Stimulated activated CD4-positive, alpha-beta T cell treated with anti-CD3 and anti-CD28 coated beads, Interleukin-15, amount 100 ng/mL, for 48 hours (primary cell): ENCODE measurements around the gene AQP3.
"Not testable (repeated sequence)": the region's sequence is repeated elsewhere in the genome, so short reads cannot be mapped to it uniquely, and the experiment has no call there.

Source experiments
- DNase-seq, 2 donors: peaks; one replicate each; pipeline ENCODE4 v3.0.0-alpha.2; 2020; ENCODE audit warnings: low read depth in 2 of 2

The AQP3 gene

DNA sequence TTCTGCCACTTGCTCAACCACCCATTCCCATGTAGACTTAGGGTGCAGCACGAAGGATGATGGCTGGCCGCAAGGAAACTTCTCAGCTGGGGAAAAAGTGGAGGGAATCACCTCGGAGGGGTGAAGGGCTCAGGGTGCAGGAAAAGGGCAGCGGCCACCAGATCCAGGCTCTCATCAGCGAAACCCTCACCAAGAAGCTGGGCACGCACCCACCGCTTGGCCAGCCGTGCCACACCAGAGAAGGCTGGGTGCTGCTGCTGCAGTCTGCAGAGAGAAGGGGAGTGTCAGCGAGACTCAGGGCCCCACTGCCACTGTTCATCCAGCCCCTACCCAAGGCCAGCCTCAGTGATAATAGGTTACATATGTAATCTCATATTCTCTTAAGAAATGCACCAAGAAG lies 17.7 kb upstream of the AQP3 start:
- no peak for DNase-seq

DNA sequence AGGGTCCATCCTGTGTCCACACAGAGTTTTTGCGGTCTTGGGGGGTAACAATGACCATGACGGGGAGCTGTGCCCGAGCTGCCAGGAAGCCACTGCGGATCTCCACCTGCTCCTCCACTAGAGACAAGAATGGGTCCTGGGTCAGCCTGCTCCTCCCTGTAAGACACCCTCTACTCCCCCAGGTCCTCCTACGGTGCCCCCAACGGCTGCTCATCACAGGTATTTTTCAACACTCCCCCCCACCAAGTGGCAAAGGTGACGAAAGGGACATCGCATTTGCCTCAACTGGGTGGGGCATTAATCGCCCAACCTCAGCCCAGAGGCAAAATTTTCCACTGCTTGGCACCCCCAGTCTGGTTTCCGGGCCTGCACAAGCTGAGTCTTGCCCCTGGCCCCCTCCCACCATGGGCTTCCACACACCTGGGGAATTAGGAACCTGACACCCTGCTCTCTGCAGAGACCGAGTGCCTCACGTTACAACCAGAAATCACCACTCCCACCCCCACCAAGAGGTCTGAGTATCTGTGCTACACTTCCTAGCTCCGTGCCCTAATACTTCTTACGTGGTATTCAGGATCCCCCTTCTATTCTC lies 16.7 kb upstream of the AQP3 start:
- no peak for DNase-seq

DNA sequence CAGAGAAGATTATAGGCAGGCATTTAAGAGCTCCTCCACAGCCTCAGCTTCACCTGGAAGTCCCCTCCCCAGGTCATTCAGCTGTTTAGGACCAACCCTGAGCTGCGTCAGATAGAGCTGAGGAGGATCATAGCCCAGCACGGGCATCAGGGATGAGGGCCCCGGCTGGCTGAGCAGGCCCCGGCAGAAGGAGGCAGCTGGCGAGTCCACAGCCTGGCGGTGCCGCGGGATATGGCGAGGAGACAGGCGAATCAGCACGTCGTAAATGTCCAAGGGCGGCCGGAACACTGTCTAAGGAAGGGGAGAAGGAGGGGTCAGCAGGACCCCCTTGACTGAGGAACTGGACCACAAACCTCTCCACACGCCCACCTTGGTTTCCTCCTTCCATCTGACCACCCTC lies 15.8 kb upstream of the AQP3 start:
- DNase-seq, result no peak

DNA sequence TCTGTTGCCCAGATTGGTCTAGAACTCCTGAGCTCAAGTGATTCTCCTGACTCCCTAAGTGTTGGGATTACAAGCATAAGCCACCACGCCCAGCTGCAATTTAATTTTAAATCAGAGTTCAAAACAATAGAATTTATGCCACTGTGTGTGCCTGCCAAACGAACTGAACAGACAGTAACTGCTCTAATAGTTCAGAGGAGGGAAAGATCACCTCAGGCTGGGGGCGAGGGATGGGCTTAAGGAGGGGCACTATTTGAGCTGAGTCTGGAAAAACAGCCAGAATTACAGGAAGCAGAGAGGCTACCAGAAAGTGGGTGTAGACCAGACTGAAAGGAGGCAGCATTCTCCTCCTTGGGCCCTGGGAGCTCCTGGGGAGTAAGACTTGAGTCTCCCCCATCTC lies 14.1 kb upstream of the AQP3 start:
- no peak for DNase-seq

- DNase-seq, result no peak
These were observed 13.5 kb upstream of the AQP3 start for GRCh38 chr9:33460854-33461253.

- DNase-seq, result no peak
These were observed 11.7 kb upstream of the AQP3 start for GRCh38 chr9:33459115-33459514.

DNA sequence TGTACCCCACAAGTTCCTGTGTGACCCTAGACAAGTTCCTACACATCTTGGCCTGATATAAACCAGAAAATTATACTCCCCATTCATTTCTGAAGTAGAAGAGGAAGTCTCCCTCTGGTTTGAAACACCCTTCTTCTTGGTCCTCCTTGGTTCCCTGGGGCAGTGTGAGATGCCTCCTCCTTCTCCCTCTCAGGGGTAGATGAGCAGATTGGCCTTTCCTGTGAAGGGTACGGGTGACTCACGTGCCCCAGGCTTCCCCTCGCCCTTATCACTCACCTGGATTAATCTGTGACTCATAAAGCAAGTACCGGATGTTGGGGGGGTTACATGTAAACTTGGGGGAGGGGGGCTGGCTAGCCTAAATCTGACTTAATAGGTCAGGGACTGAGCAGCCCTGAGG lies 11.1 kb upstream of the AQP3 start:
- peak; percentile 49 to 57 for DNase-seq

GRCh38 chr9:33455945-33456344 lies 8.6 kb upstream of the AQP3 start:
- no peak for DNase-seq

DNA sequence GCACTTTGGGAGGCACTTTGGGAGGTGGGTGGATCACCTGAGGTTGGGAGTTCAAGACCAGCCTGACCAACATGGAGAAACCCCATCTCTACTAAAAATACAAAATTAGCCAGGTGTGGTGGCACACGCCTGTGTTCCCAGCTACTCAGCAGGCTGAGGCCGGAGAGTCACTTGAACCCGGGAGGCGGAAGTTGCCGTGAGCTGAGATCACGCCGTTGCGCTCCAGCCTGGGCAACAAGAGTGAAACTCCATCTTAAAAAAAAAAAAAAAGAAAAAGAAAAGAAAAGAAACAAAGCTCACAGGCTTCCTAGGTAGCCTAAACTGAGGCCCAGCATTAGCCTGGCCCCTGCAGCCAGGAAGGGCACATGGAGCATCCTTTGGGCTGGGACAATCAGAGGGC lies 8.1 kb upstream of the AQP3 start:
- DNase-seq, result not testable (repeated sequence)

DNA sequence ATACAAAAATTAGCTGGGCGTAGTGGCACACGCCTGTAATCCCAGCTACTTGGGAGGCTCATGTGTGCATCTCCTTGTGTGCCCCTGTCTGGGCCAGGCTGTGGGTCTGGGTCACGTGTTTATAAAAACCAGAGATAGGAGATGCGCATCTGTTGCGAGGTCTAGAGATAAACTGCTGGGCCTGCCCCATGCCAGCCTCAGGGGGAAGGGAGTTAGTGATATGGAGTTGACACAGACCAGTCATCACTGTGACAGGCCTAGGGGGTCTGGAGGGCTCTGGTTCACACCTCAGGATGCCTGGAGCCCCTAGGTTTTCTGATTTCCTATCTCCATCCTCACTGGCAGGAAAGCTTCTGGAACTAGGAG lies 7.3 kb upstream of the AQP3 start:
- not testable (repeated sequence) for DNase-seq

DNA sequence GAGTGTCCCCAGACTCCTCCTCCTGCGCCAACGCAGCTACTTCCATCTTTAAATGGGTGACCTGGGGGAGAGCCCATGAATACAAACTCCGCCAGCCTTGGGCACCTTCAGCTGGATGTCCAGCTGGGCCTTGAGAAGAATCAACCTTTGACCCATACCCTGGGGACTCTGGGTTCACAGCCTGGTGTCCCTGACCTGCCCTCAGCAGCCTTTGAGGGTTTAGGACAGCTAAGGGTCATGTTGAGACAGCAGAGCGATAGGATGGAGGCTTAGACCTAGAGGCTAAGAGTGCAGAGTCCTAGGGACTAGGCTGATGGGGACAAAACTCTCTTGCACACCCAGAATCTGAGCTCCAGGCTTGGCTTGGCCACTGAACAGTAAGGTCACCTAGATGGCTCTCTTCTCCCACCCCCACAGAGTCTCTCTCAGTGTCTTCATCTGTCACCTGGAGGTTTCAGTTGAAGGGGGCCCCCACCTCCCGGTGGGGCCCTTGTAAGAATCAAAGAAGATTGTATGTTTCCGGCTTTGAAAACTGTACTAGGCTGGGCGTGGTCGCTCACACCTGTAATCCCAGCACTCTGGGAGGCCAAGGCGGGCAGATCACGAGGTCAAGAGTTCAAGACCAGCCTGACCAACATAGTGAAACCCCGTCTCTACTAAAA lies 6.7 kb upstream of the AQP3 start:
- no peak for DNase-seq

DNA sequence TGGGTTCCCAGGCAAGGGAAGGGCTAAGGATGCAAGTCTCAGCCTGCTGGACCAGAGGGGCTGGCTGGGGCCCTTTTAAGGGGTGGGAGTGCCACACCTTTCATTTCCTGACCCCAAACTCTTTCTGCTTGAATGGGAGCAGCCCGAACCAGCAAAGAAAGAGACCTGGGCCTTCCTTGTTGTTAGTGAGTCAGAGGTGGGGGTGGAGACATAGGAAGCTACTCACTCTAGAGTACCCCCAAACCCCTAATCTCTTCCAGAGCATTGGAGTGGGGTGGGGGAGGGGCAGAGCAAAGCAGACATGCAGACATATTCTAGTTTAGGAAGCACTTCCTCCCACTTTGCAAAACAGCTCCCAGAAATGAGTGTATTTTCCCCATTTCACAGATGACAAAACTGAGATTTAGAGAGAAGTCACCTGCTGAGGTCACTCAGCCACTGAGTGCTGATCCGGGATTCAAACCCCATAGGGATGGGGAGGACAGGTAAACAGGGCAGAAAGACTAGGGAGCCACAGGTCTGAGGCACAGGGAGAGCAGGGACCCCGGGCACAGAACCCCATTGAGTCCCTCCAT lies 6.0 kb upstream of the AQP3 start:
- no peak for DNase-seq

DNA sequence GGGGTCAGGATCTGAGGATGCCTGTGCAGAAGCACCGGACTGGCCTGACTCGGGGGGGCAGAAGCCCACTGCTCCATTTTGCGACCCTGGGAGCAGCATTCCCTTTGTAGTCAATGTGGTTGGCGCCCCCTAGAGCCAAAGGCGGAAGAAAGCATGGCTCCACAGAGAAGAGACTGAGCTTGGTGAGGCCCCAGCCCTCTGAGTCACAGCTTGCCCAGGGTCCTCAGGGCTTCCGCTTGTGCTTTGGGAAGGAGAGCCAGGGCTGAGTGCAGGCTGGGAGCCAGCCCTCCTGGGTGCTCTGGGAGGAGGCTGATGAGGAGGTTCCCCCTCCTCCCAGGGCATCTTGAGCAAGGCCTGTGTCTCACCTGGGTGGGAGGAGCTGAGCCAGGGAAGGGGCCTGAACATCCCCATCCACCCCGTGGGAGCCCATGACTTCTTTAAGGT lies 5.5 kb upstream of the AQP3 start:
- DNase-seq, result peak in 1 of 2 donors; percentile 58

- DNase-seq, result no peak
These were observed 3.3 kb upstream of the AQP3 start for GRCh38 chr9:33450621-33451146.

DNA sequence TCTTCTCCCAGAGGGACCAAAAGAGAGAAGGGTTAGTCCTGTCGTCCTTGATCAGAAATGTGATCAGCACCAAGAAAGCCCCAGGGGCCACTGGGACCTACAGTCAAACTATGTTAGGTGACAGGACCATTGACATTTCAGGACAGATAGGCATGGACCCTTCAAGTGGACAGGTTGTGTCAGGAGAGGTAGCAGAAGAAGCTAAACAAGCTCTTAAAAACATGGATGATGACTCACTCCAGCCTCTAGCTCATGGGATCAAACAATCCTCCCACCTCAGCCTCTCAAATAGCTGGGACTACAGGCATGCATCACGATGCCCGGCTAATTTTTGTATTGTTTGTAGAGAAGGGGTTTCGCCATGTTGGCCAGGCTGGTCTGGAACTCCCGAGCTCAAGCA lies 2.3 kb upstream of the AQP3 start:
- DNase-seq, result no peak

- DNase-seq, result no peak
These were observed 583 bp upstream of the AQP3 start for GRCh38 chr9:33447799-33448553.

DNA sequence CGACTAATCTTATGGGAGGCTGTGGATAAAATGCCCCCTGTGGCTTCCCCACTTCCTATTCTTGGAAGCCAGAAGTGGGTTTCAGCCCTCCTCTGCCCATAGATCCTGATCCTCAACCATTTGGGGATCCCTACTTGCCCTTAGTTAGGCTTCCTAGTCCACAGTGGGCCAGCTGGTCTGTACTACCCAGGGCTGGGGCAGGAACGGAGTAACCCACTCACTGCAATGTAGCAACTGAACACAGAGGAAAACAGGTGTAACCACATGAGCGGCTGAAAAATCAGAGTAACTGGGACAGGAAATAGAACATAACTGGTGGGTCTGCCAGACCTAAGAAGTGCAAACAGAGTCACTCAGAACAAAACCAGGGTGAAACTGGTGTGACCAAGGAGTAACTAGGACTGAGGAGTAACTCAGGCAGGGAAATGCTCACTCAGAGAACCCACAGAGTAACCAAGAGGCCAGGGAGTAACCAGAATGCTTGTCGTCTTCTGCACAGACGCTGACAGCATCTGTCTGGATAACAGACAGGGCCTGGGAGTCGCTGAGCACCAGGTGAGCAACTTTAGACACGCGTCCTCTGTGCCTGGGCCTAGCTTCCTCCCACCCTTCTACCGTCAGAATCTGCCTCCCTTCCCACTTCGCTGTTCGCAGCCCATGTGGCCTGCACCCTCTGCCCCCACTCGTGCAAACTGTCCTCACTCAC lies 1.0 kb downstream of the AQP3 start:
- DNase-seq, result peak; percentile 48 to 55

GRCh38 chr9:33445389-33446239 lies 1.8 kb downstream of the AQP3 start:
- no peak for DNase-seq

GRCh38 chr9:33443464-33444154 lies 3.8 kb downstream of the AQP3 start:
- no peak for DNase-seq

DNA sequence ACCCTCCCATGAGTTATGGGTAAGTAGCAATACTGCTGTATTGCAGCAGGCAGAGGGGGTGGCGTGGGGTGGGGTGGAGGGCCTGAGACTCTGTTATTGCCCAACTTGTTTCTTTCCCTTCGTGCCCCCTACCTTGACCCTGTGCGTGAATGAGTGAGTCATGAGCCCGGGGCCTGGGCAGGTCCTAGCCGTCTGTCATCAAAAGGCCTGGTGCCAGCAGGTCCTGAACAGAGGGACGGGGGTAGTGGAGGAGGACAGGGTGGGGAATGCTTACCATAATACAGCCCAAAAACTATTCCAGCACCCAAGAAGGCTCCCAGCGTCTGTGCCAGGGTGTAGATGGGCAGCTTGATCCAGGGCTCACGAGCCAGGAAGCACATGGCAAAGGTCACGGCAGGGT lies 4.3 kb downstream of the AQP3 start:
- no peak for DNase-seq
